HepG2 (cell line): ENCODE measurements around the gene VGLL1. TPM values are rescaled to one million over a fixed set of nuclear protein-coding genes. Genes with fewer than 3 reads are reported as not detected.

Experiments used
- ATAC-seq: fragments of 200-7000 bp; cut with Tn5 transposase; 3 replicates; pipeline ENCODE4 v1.9.1; 2020; ENCODE audit warnings: mild to moderate bottlenecking, moderate library complexity
- BruUV-seq: library from RNA; stranded (reverse); fragments of 400-500 nt; replicated peaks from 2 replicates; lab custom pipeline; 2021; lab: Mats Ljungman, UMichigan
- CTCF ChIA-PET: fragments of 300-600 bp; formaldehyde crosslinking; extraction: SDS; loops from one replicate; lab custom pipeline; 2021; ENCODE audit warnings: low total read pairs, inconsistent platforms, low intra/inter-chr PET ratio; lab: Yijun Ruan, JAX
- POLR2A ChIA-PET: fragments of 350-600 bp; sonication (Branson Sonifier 250); formaldehyde crosslinking; loops from one replicate; lab custom pipeline; 2020; ENCODE audit warnings: antibody characterized with exemption, inconsistent platforms; lab: Yijun Ruan, JAX
- DNase-seq: peaks from one replicate; pipeline ENCODE4 v3.0.0-alpha.2; 2015; ENCODE audit warnings: low spot score
- FAIRE-seq: peaks from 3 replicates; lab custom pipeline; 2011; peaks lifted over from hg19 to GRCh38; lab: Jason Lieb, UNC
- H2AFZ ChIP-seq: one replicate; pipeline ENCODE4 v1.6.1; 2011; ENCODE audit warnings: low read length, inconsistent platforms
- H3K27ac ChIP-seq: fragments of 300-600 bp; 3 replicates; pipeline ENCODE4 v1.8.0; 2011; ENCODE audit warnings: mixed run types, mild to moderate bottlenecking, mixed read lengths, low read length, inconsistent platforms; ENCODE audit not compliant: insufficient read depth; ENCODE audit errors: extremely low read length
- H3K27me3 ChIP-seq, 2 experiments: fragments of 200-600 bp in 1 of 2; 2 replicates in 1 of 2; 3 replicates in 1 of 2; pipeline versions ENCODE4 v1.6.0 to v1.8.0; 2011; ENCODE audit warnings: low read length in 2 of 2, mild to moderate bottlenecking in 2 of 2, moderate library complexity in 2 of 2, inconsistent platforms in 1 of 2; ENCODE audit not compliant: insufficient read depth in 2 of 2, control insufficient read depth in 1 of 2
- H3K36me3 ChIP-seq, 2 experiments: fragments of 200-600 bp in 1 of 2; replicated peaks in 1 of 2; 2 replicates in 1 of 2; 3 replicates in 1 of 2; pipeline versions ENCODE4 v1.5.1 to v1.8.0; 2011; ENCODE audit warnings: low read length in 2 of 2, inconsistent platforms in 1 of 2; ENCODE audit not compliant: insufficient read depth in 2 of 2, control insufficient read depth in 1 of 2
- H3K4me1 ChIP-seq: 2 replicates; pipeline ENCODE4 v1.5.1; 2012; ENCODE audit warnings: low read length, inconsistent platforms; ENCODE audit not compliant: insufficient read depth
- H3K4me2 ChIP-seq: 2 replicates; pipeline ENCODE4 v1.6.0; 2011; ENCODE audit warnings: low read depth, low read length, inconsistent platforms
- H3K4me3 ChIP-seq, 3 experiments: fragments of 200-600 bp in 1 of 3; sonication (generic), shearing (Covaris generic) in 1 of 3; replicated peaks in 1 of 3; 2 replicates each; pipeline ENCODE4 v1.5.1; 2011 to 2016; ENCODE audit warnings: low read length in 3 of 3, inconsistent platforms in 2 of 3, low read depth in 2 of 3, mild to moderate bottlenecking in 2 of 3, control low read depth in 1 of 3, mixed read lengths in 1 of 3; ENCODE audit not compliant: insufficient read depth in 1 of 3
- H3K79me2 ChIP-seq: one replicate; pipeline ENCODE4 v1.6.1; 2011; ENCODE audit warnings: low read length, inconsistent platforms; ENCODE audit not compliant: insufficient read depth
- H3K9ac ChIP-seq: 2 replicates; pipeline ENCODE4 v1.6.0; 2011; ENCODE audit warnings: mild to moderate bottlenecking, low read depth, low read length, inconsistent platforms; ENCODE audit not compliant: insufficient read depth
- H3K9me3 ChIP-seq: 2 replicates; pipeline ENCODE4 v1.5.1; 2012; ENCODE audit warnings: mild to moderate bottlenecking, low read length
- H4K20me1 ChIP-seq: 2 replicates; pipeline ENCODE4 v1.6.0; 2011; ENCODE audit warnings: inconsistent platforms, mild to moderate bottlenecking, low read length, moderate library complexity; ENCODE audit not compliant: insufficient read depth
- CEBPZ ChIP-seq: IDR thresholded peaks from 2 replicates; pipeline ENCODE4 v1.6.1; 2012; ENCODE audit warnings: low read length, improper control_type of control experiment
- ELK4 ChIP-seq: sonication (generic); formaldehyde crosslinking; IDR thresholded peaks from 2 replicates; pipeline ENCODE4 v1.9.0; 2021; ENCODE audit warnings: missing genetic modification reagents, borderline replicate concordance
- HMGA1 ChIP-seq: sonication (generic); formaldehyde crosslinking; conservative IDR thresholded peaks from 2 replicates; pipeline ENCODE4 v1.4.0; 2020; ENCODE audit warnings: missing genetic modification reagents
- RFX5 ChIP-seq: IDR thresholded peaks from 2 replicates; pipeline ENCODE4 v1.6.1; 2011; ENCODE audit warnings: low read depth, low read length, improper control_type of control experiment
- SP2 ChIP-seq: sonication (generic); formaldehyde crosslinking; IDR thresholded peaks from 2 replicates; pipeline ENCODE4 v1.5.1; 2020; ENCODE audit warnings: mild to moderate bottlenecking, missing genetic modification reagents
- TEAD2 ChIP-seq: sonication (generic); formaldehyde crosslinking; IDR thresholded peaks from 2 replicates; pipeline ENCODE4 v1.9.0; 2021; ENCODE audit warnings: missing genetic modification reagents
- XRCC5 ChIP-seq: fragments of 200-400 bp; formaldehyde crosslinking; optimal IDR thresholded peaks from 2 replicates; pipeline ENCODE3; 2017; ENCODE audit warnings: mild to moderate bottlenecking, low read length
- ZNF557 ChIP-seq: sonication (generic); formaldehyde crosslinking; IDR thresholded peaks from 2 replicates; pipeline ENCODE4 v1.4.0; 2020; ENCODE audit warnings: missing genetic modification reagents
- ZNF891 ChIP-seq: sonication (generic); formaldehyde crosslinking; IDR thresholded peaks from 2 replicates; pipeline ENCODE4 v1.5.0; 2020; ENCODE audit warnings: mild to moderate bottlenecking, missing genetic modification reagents
- WGBS: methylation state at CpG from one replicate; pipeline ENCODE4 v1.1.6; 2017; ENCODE audit warnings: low lambda C conversion rate; 5-methylcytosine and 5-hydroxymethylcytosine counted together
- in situ Hi-C: cut with HindIII; loops from 2 replicates; pipeline ENCODE4 v1.10.0; 2017; ENCODE audit warnings: low pct_unique_long_range_greater_than_20kb; ENCODE audit not compliant: extremely low pct_ligation_motif_present
- intact Hi-C: fragments of 100-400 bp; cut with micrococcal nuclease; formaldehyde crosslinking; loops from one replicate; pipeline ENCODE4 v1.10.0; 2022; ENCODE audit not compliant: unreplicated experiment
- polyA plus RNA-seq, 8 experiments: library from polyadenylated mRNA; depleted of rRNA in 3 of 8; stranded (reverse) in 7 of 8; unstranded in 1 of 8; fragments of >200 nt; fragmentation: Illumina TruSeq in 4 of 8; extraction: Trizol in 4 of 8; gene quantifications; 2 replicates each; pipeline versions ENCODE4 v1.2.1 to v1.2.3, GENCODE V29; 2011 to 2016; ENCODE audit warnings: low read depth in 4 of 8, missing spikeins in 1 of 8, mixed read lengths in 1 of 8; ENCODE audit not compliant: insufficient read depth in 1 of 8
- total RNA-seq, 5 experiments: library from RNA; depleted of rRNA; stranded (reverse); fragments of >200 nt; fragmentation: Illumina TruSeq; extraction: Trizol; gene quantifications; 2 replicates each; pipeline ENCODE4 v1.2.3, GENCODE V29; 2016; ENCODE audit warnings: low read depth in 1 of 5

The VGLL1 gene
- total and polyA plus RNA-seq, 2 of the 13 experiments (the other 11 are each of a cell fraction or from before 2014, with no cell fraction given), result not detected

GRCh38 chrX:136528645-136529315, 3.2 kb upstream of the VGLL1 start:
- POLR2A ChIA-PET, result no interaction called here

More at GRCh38 chrX:136528645-136529315, 3.2 kb upstream of the VGLL1 start:
- H3K4me1 ChIP-seq, result no peaks in the 10 kb centered on the region
- 7% methylated on average over 7 of the region's 8 CpGs for WGBS
- no peak overlapping the region for H3K4me2 ChIP-seq
- intact Hi-C loops, result no loop called here
- H3K27me3 ChIP-seq, result no peaks in the 10 kb centered on the region
- H3K36me3 ChIP-seq, result no peaks in the 10 kb centered on the region
- no peaks in the 10 kb centered on the region for H3K9me3 ChIP-seq
- H3K79me2 ChIP-seq, result no peaks in the 10 kb centered on the region
- ATAC-seq, result no peak
- no peak overlapping the region for H3K27ac ChIP-seq
- no peak overlapping the region for H2AFZ ChIP-seq
- in situ Hi-C loops, result no loop called here
- no TSS peak for BruUV-seq
- H3K9ac ChIP-seq, result no peak overlapping the region
- TF ChIP-seq CEBPZ, result no peak
- TF ChIP-seq ELK4 (CRISPR knock-in tag), result no peak
- no peak for TF ChIP-seq XRCC5
- no peak for TF ChIP-seq TEAD2 (CRISPR knock-in tag)
- no peak for TF ChIP-seq SP2 (CRISPR knock-in tag)
- TF ChIP-seq RFX5, result no peak
- no peak for TF ChIP-seq HMGA1 (CRISPR knock-in tag)
- no peak for TF ChIP-seq ZNF891 (CRISPR knock-in tag)
- TF ChIP-seq ZNF557 (CRISPR knock-in tag), result no peak
- DNase-seq, result no peak
- no peak overlapping the region for H3K4me3 ChIP-seq
- no peaks in the 10 kb centered on the region for H4K20me1 ChIP-seq
- FAIRE-seq, result no peak
- CTCF ChIA-PET, result no interaction called here
